Loucy (cell line): ENCODE measurements around the gene TAPBP.
"Not testable (repeated sequence)": the region's sequence is repeated elsewhere in the genome, so short reads cannot be mapped to it uniquely, and the experiment has no call there.

Experiments used
- H2AFZ ChIP-seq: fragments of 200-600 bp; sonication (generic); 2 replicates; pipeline ENCODE4 v1.6.0; 2016; ENCODE audit warnings: antibody characterized with exemption, mild to moderate bottlenecking, low read length, moderate library complexity
- H3F3A ChIP-seq: fragments of 200-600 bp; 2 replicates; pipeline ENCODE4 v1.6.0; 2016; ENCODE audit warnings: antibody characterized with exemption, low read depth, mild to moderate bottlenecking
- H3K27me3 ChIP-seq: fragments of 200-600 bp; sonication (generic); 2 replicates; pipeline ENCODE4 v1.6.1; 2014; ENCODE audit warnings: low read length, mild to moderate bottlenecking; ENCODE audit not compliant: insufficient read depth, poor library complexity, severe bottlenecking
- H3K36me3 ChIP-seq: fragments of 200-600 bp; sonication (generic); 2 replicates; pipeline ENCODE4 v1.6.1; 2016; ENCODE audit warnings: low read length; ENCODE audit not compliant: insufficient read depth
- H3K4me1 ChIP-seq: fragments of 200-600 bp; sonication (generic); 2 replicates; pipeline ENCODE4 v1.5.1; 2014; ENCODE audit warnings: low read length, mild to moderate bottlenecking; ENCODE audit not compliant: insufficient read depth, poor library complexity, severe bottlenecking
- H3K4me2 ChIP-seq: fragments of 200-600 bp; sonication (generic); 2 replicates; pipeline ENCODE4 v1.6.0; 2014; ENCODE audit warnings: antibody characterized with exemption, low read length, low read depth, mild to moderate bottlenecking; ENCODE audit not compliant: poor library complexity, severe bottlenecking
- H3K4me3 ChIP-seq: fragments of 200-600 bp; sonication (generic); 2 replicates; pipeline ENCODE4 v1.5.1; 2014; ENCODE audit warnings: low read length, mild to moderate bottlenecking, mixed read lengths; ENCODE audit not compliant: poor library complexity, severe bottlenecking
- H3K79me2 ChIP-seq: fragments of 200-600 bp; sonication (generic); 2 replicates; pipeline ENCODE4 v1.6.1; 2014; ENCODE audit warnings: low read length; ENCODE audit not compliant: insufficient read depth
- H3K9ac ChIP-seq: fragments of 200-600 bp; sonication (generic); 2 replicates; pipeline ENCODE4 v1.6.0; 2014; ENCODE audit warnings: mild to moderate bottlenecking, low read depth, low read length, moderate library complexity; ENCODE audit not compliant: poor library complexity, severe bottlenecking
- H3K9me2 ChIP-seq: fragments of 200-600 bp; sonication (generic); replicated peaks from 2 replicates; pipeline ENCODE4 v1.6.1; 2016; ENCODE audit warnings: low read depth, low read length, mixed read lengths
- H3K9me3 ChIP-seq: fragments of 200-600 bp; sonication (generic); 2 replicates; pipeline ENCODE4 v1.6.1; 2014; ENCODE audit warnings: mild to moderate bottlenecking, antibody characterized with exemption, low read length, low read depth; ENCODE audit not compliant: insufficient read depth
- H4K20me1 ChIP-seq: fragments of 200-600 bp; sonication (generic); 2 replicates; pipeline ENCODE4 v1.6.0; 2014; ENCODE audit warnings: antibody characterized with exemption, low read length, mild to moderate bottlenecking; ENCODE audit not compliant: insufficient read depth, poor library complexity, severe bottlenecking
- EZH2phosphoT487 ChIP-seq: fragments of 200-600 bp; IDR thresholded peaks from 2 replicates; pipeline ENCODE4 v1.6.1; 2018; ENCODE audit warnings: antibody characterized with exemption, mild to moderate bottlenecking, moderate library complexity, borderline replicate concordance
- TF ChIP-seq, protein P1 (sequence below): fragments of 200-600 bp; sonication (generic); conservative IDR thresholded peaks from 2 replicates; pipeline ENCODE4 v1.5.1; 2014; ENCODE audit warnings: mild to moderate bottlenecking, antibody characterized with exemption, low read length

The TAPBP gene

DNA sequence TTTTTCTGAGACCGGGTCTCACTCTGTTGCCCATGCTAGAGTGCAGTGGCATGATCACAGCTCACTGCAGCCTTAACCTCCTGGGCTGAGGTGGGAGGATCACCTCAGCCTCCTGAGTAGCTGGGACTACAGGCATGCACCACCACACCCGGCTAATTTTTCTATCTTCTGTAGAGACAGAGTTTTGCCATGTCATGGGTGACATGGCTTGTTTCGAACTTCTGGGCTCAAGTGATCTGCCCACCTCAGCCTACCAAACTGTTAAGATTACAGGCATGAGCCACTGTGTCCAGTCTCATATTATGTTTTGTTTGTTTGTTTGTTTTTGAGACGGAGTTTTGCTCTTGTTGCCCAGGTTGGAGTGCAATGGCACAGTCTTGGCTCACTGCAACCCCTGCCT is 28.7 kb downstream of the TAPBP start:
- H3K4me3 ChIP-seq, H3F3A ChIP-seq, H2AFZ ChIP-seq, H3K4me2 ChIP-seq, H3K27me3 ChIP-seq, H4K20me1 ChIP-seq, H3K9me2 ChIP-seq, H3K36me3 ChIP-seq, H3K9me3 ChIP-seq, H3K9ac ChIP-seq: not testable (repeated sequence)
- Histone ChIP-seq H3K4me1 (peaks cover 14% of the 10 kb centered on the region), H3K79me2 (peaks cover 32% of the 10 kb centered on the region)

DNA sequence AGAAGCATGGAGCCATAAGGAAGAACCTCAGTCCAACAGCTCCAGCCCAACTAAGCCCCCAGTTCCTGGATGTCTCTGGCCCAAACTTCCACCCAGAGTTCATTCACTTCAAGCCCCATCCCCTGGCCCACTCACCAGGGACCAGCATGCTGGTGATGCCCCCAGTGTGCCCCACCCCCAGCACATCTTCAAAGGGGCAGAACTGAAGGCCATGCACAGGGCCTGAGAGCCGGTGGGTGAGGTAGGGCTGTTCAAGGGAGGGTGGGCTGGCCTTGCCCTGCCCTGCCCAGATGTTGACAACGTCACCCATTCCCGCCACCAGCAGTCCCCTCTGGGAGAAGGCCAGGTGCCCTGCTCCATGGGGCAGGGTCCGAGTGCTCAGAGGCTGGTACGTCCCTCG is 33.3 kb downstream of the TAPBP start:
- H3K36me3 ChIP-seq: peaks cover 23% of the 10 kb centered on the region; the same call in 1 of the 2 replicates
- H3K9me3 ChIP-seq: no peaks in the 10 kb centered on the region
- H3K9ac ChIP-seq: no peak overlapping the region
- no peak overlapping the region for H3K4me3 ChIP-seq
- H3K27me3 ChIP-seq: no peaks in the 10 kb centered on the region
- H4K20me1 ChIP-seq: peaks cover 12% of the 10 kb centered on the region
- H2AFZ ChIP-seq: no peak overlapping the region
- peaks cover 10% of the 10 kb centered on the region; the same call in 1 of the 2 replicates for H3F3A ChIP-seq
- TF ChIP-seq, protein P1, sequence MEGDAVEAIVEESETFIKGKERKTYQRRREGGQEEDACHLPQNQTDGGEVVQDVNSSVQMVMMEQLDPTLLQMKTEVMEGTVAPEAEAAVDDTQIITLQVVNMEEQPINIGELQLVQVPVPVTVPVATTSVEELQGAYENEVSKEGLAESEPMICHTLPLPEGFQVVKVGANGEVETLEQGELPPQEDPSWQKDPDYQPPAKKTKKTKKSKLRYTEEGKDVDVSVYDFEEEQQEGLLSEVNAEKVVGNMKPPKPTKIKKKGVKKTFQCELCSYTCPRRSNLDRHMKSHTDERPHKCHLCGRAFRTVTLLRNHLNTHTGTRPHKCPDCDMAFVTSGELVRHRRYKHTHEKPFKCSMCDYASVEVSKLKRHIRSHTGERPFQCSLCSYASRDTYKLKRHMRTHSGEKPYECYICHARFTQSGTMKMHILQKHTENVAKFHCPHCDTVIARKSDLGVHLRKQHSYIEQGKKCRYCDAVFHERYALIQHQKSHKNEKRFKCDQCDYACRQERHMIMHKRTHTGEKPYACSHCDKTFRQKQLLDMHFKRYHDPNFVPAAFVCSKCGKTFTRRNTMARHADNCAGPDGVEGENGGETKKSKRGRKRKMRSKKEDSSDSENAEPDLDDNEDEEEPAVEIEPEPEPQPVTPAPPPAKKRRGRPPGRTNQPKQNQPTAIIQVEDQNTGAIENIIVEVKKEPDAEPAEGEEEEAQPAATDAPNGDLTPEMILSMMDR: no peak
- TF ChIP-seq EZH2phosphoT487: no peak
- no peak overlapping the region for H3K4me2 ChIP-seq
- peaks cover 12% of the 10 kb centered on the region for H3K79me2 ChIP-seq
- peaks cover 4% of the 10 kb centered on the region for H3K4me1 ChIP-seq
- H3K9me2 ChIP-seq: no peaks in the 10 kb centered on the region

GRCh38 chr6:33279971-33280511 is 33.8 kb downstream of the TAPBP start:
- Histone ChIP-seq H3K27me3 (no peaks in the 10 kb centered on the region), H2AFZ (no peak overlapping the region), H3K9ac (no peak overlapping the region), H3F3A (peaks cover 10% of the 10 kb centered on the region; the same call in 1 of the 2 replicates), H3K79me2 (peaks cover 17% of the 10 kb centered on the region), H3K4me3 (no peak overlapping the region), H4K20me1 (peaks cover 17% of the 10 kb centered on the region), H3K36me3 (peaks cover 28% of the 10 kb centered on the region; the same call in 1 of the 2 replicates), H3K4me1 (peaks cover 9% of the 10 kb centered on the region), H3K4me2 (no peak overlapping the region), H3K9me3 (no peaks in the 10 kb centered on the region), H3K9me2 (no peaks in the 10 kb centered on the region)
- TF ChIP-seq, protein P1: peak; percentile 75
- no peak for TF ChIP-seq EZH2phosphoT487

GRCh38 chr6:33279257-33279695 is 34.6 kb downstream of the TAPBP start:
- Histone ChIP-seq H3K4me1 (peaks cover 17% of the 10 kb centered on the region), H4K20me1 (peaks cover 25% of the 10 kb centered on the region), H3K27me3 (no peaks in the 10 kb centered on the region), H3K9me3 (no peaks in the 10 kb centered on the region), H3K4me2 (no peak overlapping the region), H3K9ac (no peak overlapping the region), H3K79me2 (peaks cover 25% of the 10 kb centered on the region), H3K36me3 (peaks cover 36% of the 10 kb centered on the region; the same call in 1 of the 2 replicates), H3K9me2 (no peaks in the 10 kb centered on the region), H2AFZ (no peak overlapping the region), H3F3A (peaks cover 10% of the 10 kb centered on the region; the same call in 1 of the 2 replicates), H3K4me3 (no peak overlapping the region)
- TF ChIP-seq, protein P1: no peak
- TF ChIP-seq EZH2phosphoT487: no peak
